ENCODE data around the gene NUP210L. TPM values are rescaled to one million over a fixed set of nuclear protein-coding genes. Genes with fewer than 3 reads are reported as not detected.

The NUP210L gene
- polyA plus RNA-seq, 1 experiment: not detected

GRCh38 chr1:154097873-154098272, 57.0 kb downstream of the NUP210L start:
- no peak for DNase-seq (ENCODE audit: low read depth)
- Histone ChIP-seq H3K4me3 (ENCODE audit: low read depth, low read length) (no peak overlapping the region), H3K36me3 (ENCODE audit: control insufficient read depth, insufficient read depth, low read length) (no peaks in the 10 kb centered on the region), H3K27me3 (ENCODE audit: control insufficient read depth, insufficient read depth, low read length) (no peaks in the 10 kb centered on the region)
- TF ChIP-seq, protein P1, sequence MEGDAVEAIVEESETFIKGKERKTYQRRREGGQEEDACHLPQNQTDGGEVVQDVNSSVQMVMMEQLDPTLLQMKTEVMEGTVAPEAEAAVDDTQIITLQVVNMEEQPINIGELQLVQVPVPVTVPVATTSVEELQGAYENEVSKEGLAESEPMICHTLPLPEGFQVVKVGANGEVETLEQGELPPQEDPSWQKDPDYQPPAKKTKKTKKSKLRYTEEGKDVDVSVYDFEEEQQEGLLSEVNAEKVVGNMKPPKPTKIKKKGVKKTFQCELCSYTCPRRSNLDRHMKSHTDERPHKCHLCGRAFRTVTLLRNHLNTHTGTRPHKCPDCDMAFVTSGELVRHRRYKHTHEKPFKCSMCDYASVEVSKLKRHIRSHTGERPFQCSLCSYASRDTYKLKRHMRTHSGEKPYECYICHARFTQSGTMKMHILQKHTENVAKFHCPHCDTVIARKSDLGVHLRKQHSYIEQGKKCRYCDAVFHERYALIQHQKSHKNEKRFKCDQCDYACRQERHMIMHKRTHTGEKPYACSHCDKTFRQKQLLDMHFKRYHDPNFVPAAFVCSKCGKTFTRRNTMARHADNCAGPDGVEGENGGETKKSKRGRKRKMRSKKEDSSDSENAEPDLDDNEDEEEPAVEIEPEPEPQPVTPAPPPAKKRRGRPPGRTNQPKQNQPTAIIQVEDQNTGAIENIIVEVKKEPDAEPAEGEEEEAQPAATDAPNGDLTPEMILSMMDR (IDR thresholded peaks at IDR 0.05; ENCODE audit: insufficient read depth, low read depth, low read length): no peak
- ChIA-PET CTCF (interaction anchor here (1.0 kb wide), 1 partner anchor 21 kb away, joined by 3 read pairs; no protein-coding TSS in a partner anchor), POLR2A (no interaction called here)

GRCh38 chr1:154095456-154096060, 59.3 kb downstream of the NUP210L start:
- DNase-seq (ENCODE audit: low read depth): no peak
- ChIA-PET CTCF (no interaction called here), POLR2A (no interaction called here)

GRCh38 chr1:154094411-154094810, 60.5 kb downstream of the NUP210L start:
- ChIA-PET POLR2A (no interaction called here), CTCF (no interaction called here)
- Histone ChIP-seq H3K4me3 (ENCODE audit: low read depth, low read length) (no peak overlapping the region), H3K27me3 (ENCODE audit: control insufficient read depth, insufficient read depth, low read length) (no peaks in the 10 kb centered on the region), H3K36me3 (ENCODE audit: control insufficient read depth, insufficient read depth, low read length) (no peaks in the 10 kb centered on the region)
- TF ChIP-seq, protein P1 (IDR thresholded peaks at IDR 0.05; ENCODE audit: insufficient read depth, low read depth, low read length): no peak
- no peak for DNase-seq (ENCODE audit: low read depth)

More at GRCh38 chr1:154095456-154096060, 59.3 kb downstream of the NUP210L start:
- Histone ChIP-seq H3K27me3 (ENCODE audit: control insufficient read depth, insufficient read depth, low read length) (no peaks in the 10 kb centered on the region), H3K36me3 (ENCODE audit: control insufficient read depth, insufficient read depth, low read length) (no peaks in the 10 kb centered on the region), H3K4me3 (ENCODE audit: low read depth, low read length) (no peak overlapping the region)
- TF ChIP-seq, protein P1 (IDR thresholded peaks at IDR 0.05; ENCODE audit: insufficient read depth, low read depth, low read length): no peak

- POLR2A ChIA-PET: no interaction called here
- CTCF ChIA-PET: no interaction called here
- no peaks in the 10 kb centered on the region for H3K36me3 ChIP-seq (ENCODE audit: control insufficient read depth, insufficient read depth, low read length)
Observed at GRCh38 chr1:154093699-154094098, 61.2 kb downstream of the NUP210L start.

GRCh38 chr1:154091706-154092105, 63.2 kb downstream of the NUP210L start:
- ChIA-PET CTCF (no interaction called here), POLR2A (no interaction called here)
- Histone ChIP-seq H3K36me3 (ENCODE audit: control insufficient read depth, insufficient read depth, low read length) (no peaks in the 10 kb centered on the region), H3K27me3 (ENCODE audit: control insufficient read depth, insufficient read depth, low read length) (no peaks in the 10 kb centered on the region), H3K4me3 (ENCODE audit: low read depth, low read length) (no peak overlapping the region)
- TF ChIP-seq, protein P1 (IDR thresholded peaks at IDR 0.05; ENCODE audit: insufficient read depth, low read depth, low read length): no peak
- DNase-seq (ENCODE audit: low read depth): no peak

More at GRCh38 chr1:154093699-154094098, 61.2 kb downstream of the NUP210L start:
- TF ChIP-seq, protein P1 (IDR thresholded peaks at IDR 0.05; ENCODE audit: insufficient read depth, low read depth, low read length): no peak
- no peak for DNase-seq (ENCODE audit: low read depth)
- H3K27me3 ChIP-seq (ENCODE audit: control insufficient read depth, insufficient read depth, low read length): no peaks in the 10 kb centered on the region
- H3K4me3 ChIP-seq (ENCODE audit: low read depth, low read length): no peak overlapping the region
